ENCODE measurements around the gene PIMREG.

The PIMREG gene

GRCh38 chr17:6427279-6427781 is 16.9 kb upstream of the PIMREG start:
- Mint-ChIP-seq H3K36me3 (ENCODE audit: low read depth) (peaks cover 5% of the 10 kb centered on the region), H3K4me3 (peak overlapping the region; percentile 40)
- DNase-seq (ENCODE audit: low spot score) = peak; percentile 79

GRCh38 chr17:6428207-6428965 is 15.9 kb upstream of the PIMREG start:
- peak overlapping the region; percentile 40 for H3K4me3 Mint-ChIP-seq
- H3K27ac Mint-ChIP-seq = no peak overlapping the region
- H3K27me3 Mint-ChIP-seq (ENCODE audit: low read depth) = peaks cover 61% of the 10 kb centered on the region
- H3K9me3 Mint-ChIP-seq = peaks cover 21% of the 10 kb centered on the region
- H3K4me1 Mint-ChIP-seq (ENCODE audit: low read depth) = peaks cover 8% of the 10 kb centered on the region
- DNase-seq (ENCODE audit: low spot score) = no peak
- H3K36me3 Mint-ChIP-seq (ENCODE audit: low read depth) = peaks cover 5% of the 10 kb centered on the region

More at GRCh38 chr17:6427279-6427781, 16.9 kb upstream of the PIMREG start:
- Mint-ChIP-seq H3K9me3 (peaks cover 21% of the 10 kb centered on the region), H3K27me3 (ENCODE audit: low read depth) (peaks cover 59% of the 10 kb centered on the region), H3K4me1 (ENCODE audit: low read depth) (peaks cover 8% of the 10 kb centered on the region), H3K27ac (peak overlapping the region; percentile 65)

- Mint-ChIP-seq H3K27ac (no peak overlapping the region), H3K27me3 (ENCODE audit: low read depth) (peaks cover 61% of the 10 kb centered on the region), H3K9me3 (peaks cover 21% of the 10 kb centered on the region), H3K4me3 (no peak overlapping the region), H3K4me1 (ENCODE audit: low read depth) (peaks cover 8% of the 10 kb centered on the region), H3K36me3 (ENCODE audit: low read depth) (peaks cover 5% of the 10 kb centered on the region)
- DNase-seq (ENCODE audit: low spot score) = no peak
These were observed 15.0 kb upstream of the PIMREG start for GRCh38 chr17:6429266-6429665.

GRCh38 chr17:6430769-6431168 is 13.5 kb upstream of the PIMREG start:
- H3K9me3 Mint-ChIP-seq = peaks cover 21% of the 10 kb centered on the region
- H3K4me1 Mint-ChIP-seq (ENCODE audit: low read depth) = peaks cover 8% of the 10 kb centered on the region
- peaks cover 56% of the 10 kb centered on the region for H3K27me3 Mint-ChIP-seq (ENCODE audit: low read depth)
- H3K27ac Mint-ChIP-seq = no peak overlapping the region
- H3K36me3 Mint-ChIP-seq (ENCODE audit: low read depth) = peaks cover 5% of the 10 kb centered on the region
- no peak for DNase-seq (ENCODE audit: low spot score)
- H3K4me3 Mint-ChIP-seq = no peak overlapping the region

GRCh38 chr17:6435051-6435450 is 9.2 kb upstream of the PIMREG start, which contains the start of gene AIPL1:
Gene AIPL1 (minus strand): TSS chr17:6435121. CDS start chr17:6435104, 17 bp downstream.
- peaks cover 70% of the 10 kb centered on the region for H3K27me3 Mint-ChIP-seq (ENCODE audit: low read depth)
- no peak within 1 kb of the TSS for H3K27ac Mint-ChIP-seq
- H3K4me1 Mint-ChIP-seq (ENCODE audit: low read depth) = no peaks in the 10 kb centered on the region
- no peak within 1 kb of the TSS for H3K4me3 Mint-ChIP-seq
- no peak for DNase-seq (ENCODE audit: low spot score)
- peaks cover 1% of the 10 kb centered on the region for H3K36me3 Mint-ChIP-seq (ENCODE audit: low read depth)
- peaks cover 15% of the 10 kb centered on the region for H3K9me3 Mint-ChIP-seq

- Mint-ChIP-seq H3K9me3 (peaks cover 8% of the 10 kb centered on the region), H3K27ac (no peak overlapping the region), H3K27me3 (ENCODE audit: low read depth) (peaks cover 70% of the 10 kb centered on the region), H3K4me3 (no peak overlapping the region), H3K36me3 (ENCODE audit: low read depth) (peaks cover 1% of the 10 kb centered on the region), H3K4me1 (ENCODE audit: low read depth) (no peaks in the 10 kb centered on the region)
- peak; percentile 38 for DNase-seq (ENCODE audit: low spot score)
These were observed 8.3 kb upstream of the PIMREG start for GRCh38 chr17:6435968-6436367.

GRCh38 chr17:6437466-6437865 is 6.8 kb upstream of the PIMREG start:
- H3K9me3 Mint-ChIP-seq = no peaks in the 10 kb centered on the region
- H3K27me3 Mint-ChIP-seq (ENCODE audit: low read depth) = peaks cover 68% of the 10 kb centered on the region
- no peak for DNase-seq (ENCODE audit: low spot score)
- H3K36me3 Mint-ChIP-seq (ENCODE audit: low read depth) = no peaks in the 10 kb centered on the region
- no peak overlapping the region for H3K27ac Mint-ChIP-seq
- no peak overlapping the region for H3K4me3 Mint-ChIP-seq
- H3K4me1 Mint-ChIP-seq (ENCODE audit: low read depth) = no peaks in the 10 kb centered on the region

- H3K36me3 Mint-ChIP-seq (ENCODE audit: low read depth) = no peaks in the 10 kb centered on the region
- no peak for DNase-seq (ENCODE audit: low spot score)
- H3K9me3 Mint-ChIP-seq = no peaks in the 10 kb centered on the region
- H3K4me3 Mint-ChIP-seq = no peak overlapping the region
- H3K27me3 Mint-ChIP-seq (ENCODE audit: low read depth) = peaks cover 65% of the 10 kb centered on the region
- H3K4me1 Mint-ChIP-seq (ENCODE audit: low read depth) = no peaks in the 10 kb centered on the region
- H3K27ac Mint-ChIP-seq = no peak overlapping the region
These were observed 6.3 kb upstream of the PIMREG start for GRCh38 chr17:6437956-6438355.

GRCh38 chr17:6439951-6440350 is 4.3 kb upstream of the PIMREG start:
- Mint-ChIP-seq H3K36me3 (ENCODE audit: low read depth) (peaks cover 4% of the 10 kb centered on the region), H3K4me3 (no peak overlapping the region), H3K9me3 (no peaks in the 10 kb centered on the region), H3K27ac (no peak overlapping the region), H3K27me3 (ENCODE audit: low read depth) (peaks cover 52% of the 10 kb centered on the region), H3K4me1 (ENCODE audit: low read depth) (peaks cover 11% of the 10 kb centered on the region)
- DNase-seq (ENCODE audit: low spot score) = no peak

GRCh38 chr17:6442775-6443174 is 1.5 kb upstream of the PIMREG start:
- no peaks in the 10 kb centered on the region for H3K9me3 Mint-ChIP-seq
- peaks cover 11% of the 10 kb centered on the region for H3K4me1 Mint-ChIP-seq (ENCODE audit: low read depth)
- no peak overlapping the region for H3K27ac Mint-ChIP-seq
- H3K27me3 Mint-ChIP-seq (ENCODE audit: low read depth) = peaks cover 37% of the 10 kb centered on the region
- H3K4me3 Mint-ChIP-seq = no peak overlapping the region
- no peak for DNase-seq (ENCODE audit: low spot score)
- peaks cover 4% of the 10 kb centered on the region for H3K36me3 Mint-ChIP-seq (ENCODE audit: low read depth)

GRCh38 chr17:6444571-6445335 is 498 bp downstream of the PIMREG start:
- H3K27me3 Mint-ChIP-seq (ENCODE audit: low read depth) = peaks cover 24% of the 10 kb centered on the region
- peak overlapping the region; percentile 100 for H3K4me3 Mint-ChIP-seq
- H3K4me1 Mint-ChIP-seq (ENCODE audit: low read depth) = peaks cover 11% of the 10 kb centered on the region
- DNase-seq (ENCODE audit: low spot score) = no peak
- peak overlapping the region; percentile 86 for H3K27ac Mint-ChIP-seq
- H3K36me3 Mint-ChIP-seq (ENCODE audit: low read depth) = peaks cover 8% of the 10 kb centered on the region
- H3K9me3 Mint-ChIP-seq = no peaks in the 10 kb centered on the region

- Mint-ChIP-seq H3K4me1 (ENCODE audit: low read depth) (peaks cover 11% of the 10 kb centered on the region), H3K27me3 (ENCODE audit: low read depth) (peaks cover 8% of the 10 kb centered on the region), H3K36me3 (ENCODE audit: low read depth) (peaks cover 8% of the 10 kb centered on the region), H3K9me3 (no peaks in the 10 kb centered on the region), H3K27ac (no peak overlapping the region), H3K4me3 (no peak overlapping the region)
- no peak for DNase-seq (ENCODE audit: low spot score)
These were observed 2.4 kb downstream of the PIMREG start for GRCh38 chr17:6446516-6447100.

GRCh38 chr17:6448473-6448872 is 4.2 kb downstream of the PIMREG start:
- H3K27me3 Mint-ChIP-seq (ENCODE audit: low read depth) = peaks cover 2% of the 10 kb centered on the region
- peaks cover 7% of the 10 kb centered on the region for H3K4me1 Mint-ChIP-seq (ENCODE audit: low read depth)
- peaks cover 8% of the 10 kb centered on the region for H3K36me3 Mint-ChIP-seq (ENCODE audit: low read depth)
- no peak overlapping the region for H3K27ac Mint-ChIP-seq
- no peak for DNase-seq (ENCODE audit: low spot score)
- H3K9me3 Mint-ChIP-seq = no peaks in the 10 kb centered on the region
- H3K4me3 Mint-ChIP-seq = no peak overlapping the region

- peaks cover 5% of the 10 kb centered on the region for H3K27me3 Mint-ChIP-seq (ENCODE audit: low read depth)
- DNase-seq (ENCODE audit: low spot score) = no peak
- peaks cover 2% of the 10 kb centered on the region for H3K4me1 Mint-ChIP-seq (ENCODE audit: low read depth)
- H3K27ac Mint-ChIP-seq = no peak overlapping the region
- H3K4me3 Mint-ChIP-seq = no peak overlapping the region
- peaks cover 7% of the 10 kb centered on the region for H3K36me3 Mint-ChIP-seq (ENCODE audit: low read depth)
- no peaks in the 10 kb centered on the region for H3K9me3 Mint-ChIP-seq
These were observed 5.1 kb downstream of the PIMREG start for GRCh38 chr17:6449307-6449706.

Measured in T-helper 2 cell treated with Interferon-gamma antibody and Interleukin-4, amounts not matched to agents 5 μg/mL and 100 μg/mL, for 36 hours (primary cell).